Activated CD8-positive, alpha-beta T cell treated with anti-CD3 and anti-CD28 coated beads for 36 hours (primary cell): ENCODE measurements around the gene FAM13A. TPM values are rescaled to one million over a fixed set of nuclear protein-coding genes. Genes with fewer than 3 reads are reported as not detected.

Source experiments
- ATAC-seq: fragments of 200-7000 bp; cut with Tn5 transposase; one replicate; pipeline ENCODE4 v1.10.0; 2021; ENCODE audit warnings: mild to moderate bottlenecking, moderate library complexity
- CTCF ChIA-PET: fragments of 350-600 bp; sonication (Branson Sonifier 250); formaldehyde crosslinking; loops from one replicate; lab custom pipeline; 2021; ENCODE audit warnings: antibody characterized with exemption; lab: Charles Lee
- POLR2A ChIA-PET: fragments of 350-600 bp; sonication (Branson Sonifier 250); formaldehyde crosslinking; loops from one replicate; lab custom pipeline; 2021; ENCODE audit warnings: antibody characterized with exemption; lab: Charles Lee
- DNase-seq: peaks from one replicate; pipeline ENCODE4 v3.0.0-alpha.2; 2020
- H3K27ac Mint-ChIP-seq: one replicate; pipeline ENCODE4 v1.8.0; 2021; ENCODE audit warnings: mild to moderate bottlenecking, mixed read lengths
- H3K27me3 Mint-ChIP-seq: one replicate; pipeline ENCODE4 v1.8.0; 2021; ENCODE audit warnings: mixed read lengths
- H3K36me3 Mint-ChIP-seq: one replicate; pipeline ENCODE4 v1.8.0; 2021; ENCODE audit warnings: low read depth, mixed read lengths
- H3K4me1 Mint-ChIP-seq: one replicate; pipeline ENCODE4 v1.8.0; 2021; ENCODE audit warnings: low read depth, mixed read lengths
- H3K4me3 Mint-ChIP-seq: one replicate; pipeline ENCODE4 v1.8.0; 2021; ENCODE audit warnings: mild to moderate bottlenecking, moderate library complexity, mixed read lengths
- H3K9me3 Mint-ChIP-seq: one replicate; pipeline ENCODE4 v1.8.0; 2021; ENCODE audit warnings: mixed read lengths
- intact Hi-C: fragments of 100-400 bp; cut with micrococcal nuclease; formaldehyde crosslinking; loops from one replicate; pipeline ENCODE4 v1.10.0; 2022
- total RNA-seq, 2 experiments: library from RNA; stranded (reverse); gene quantifications; one replicate each; pipeline ENCODE4 v1.2.3, GENCODE V29; 2021
- TF ChIP-seq, protein P1 (sequence below): fragments of 200-600 bp; IDR thresholded peaks from one replicate; pipeline ENCODE4 v1.8.0; 2022; ENCODE audit warnings: antibody characterized with exemption, mild to moderate bottlenecking

Gene FAM13A
- total RNA-seq, 2 experiments from 2014 or later: 4.5 to 6.0 TPM

GRCh38 chr4:88865046-88865445 is 191.9 kb downstream of the FAM13A start:
- ChIA-PET CTCF (no interaction called here), POLR2A (no interaction called here)
- peaks cover 8% of the 10 kb centered on the region for H3K27me3 Mint-ChIP-seq
- ATAC-seq: no peak
- H3K4me3 Mint-ChIP-seq: no peak overlapping the region
- DNase-seq: no peak
- H3K36me3 Mint-ChIP-seq: no peaks in the 10 kb centered on the region
- TF ChIP-seq, protein P1, sequence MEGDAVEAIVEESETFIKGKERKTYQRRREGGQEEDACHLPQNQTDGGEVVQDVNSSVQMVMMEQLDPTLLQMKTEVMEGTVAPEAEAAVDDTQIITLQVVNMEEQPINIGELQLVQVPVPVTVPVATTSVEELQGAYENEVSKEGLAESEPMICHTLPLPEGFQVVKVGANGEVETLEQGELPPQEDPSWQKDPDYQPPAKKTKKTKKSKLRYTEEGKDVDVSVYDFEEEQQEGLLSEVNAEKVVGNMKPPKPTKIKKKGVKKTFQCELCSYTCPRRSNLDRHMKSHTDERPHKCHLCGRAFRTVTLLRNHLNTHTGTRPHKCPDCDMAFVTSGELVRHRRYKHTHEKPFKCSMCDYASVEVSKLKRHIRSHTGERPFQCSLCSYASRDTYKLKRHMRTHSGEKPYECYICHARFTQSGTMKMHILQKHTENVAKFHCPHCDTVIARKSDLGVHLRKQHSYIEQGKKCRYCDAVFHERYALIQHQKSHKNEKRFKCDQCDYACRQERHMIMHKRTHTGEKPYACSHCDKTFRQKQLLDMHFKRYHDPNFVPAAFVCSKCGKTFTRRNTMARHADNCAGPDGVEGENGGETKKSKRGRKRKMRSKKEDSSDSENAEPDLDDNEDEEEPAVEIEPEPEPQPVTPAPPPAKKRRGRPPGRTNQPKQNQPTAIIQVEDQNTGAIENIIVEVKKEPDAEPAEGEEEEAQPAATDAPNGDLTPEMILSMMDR: no peak
- no peaks in the 10 kb centered on the region for H3K4me1 Mint-ChIP-seq
- H3K27ac Mint-ChIP-seq: no peak overlapping the region
- intact Hi-C loops: no loop called here
- no peaks in the 10 kb centered on the region for H3K9me3 Mint-ChIP-seq

- Mint-ChIP-seq H3K9me3 (no peaks in the 10 kb centered on the region), H3K4me1 (no peaks in the 10 kb centered on the region), H3K4me3 (no peak overlapping the region), H3K27ac (no peak overlapping the region), H3K36me3 (no peaks in the 10 kb centered on the region), H3K27me3 (peaks cover 1% of the 10 kb centered on the region)
- intact Hi-C loops: no loop called here
- DNase-seq: no peak
- ATAC-seq: no peak
- TF ChIP-seq, protein P1: no peak
- POLR2A ChIA-PET: no interaction called here
- CTCF ChIA-PET: interaction anchor here (1.0 kb wide), 1 partner anchor 42 kb away, joined by 3 read pairs; no protein-coding TSS in a partner anchor
Observed at GRCh38 chr4:88860586-88860985, 196.4 kb downstream of the FAM13A start.

DNA sequence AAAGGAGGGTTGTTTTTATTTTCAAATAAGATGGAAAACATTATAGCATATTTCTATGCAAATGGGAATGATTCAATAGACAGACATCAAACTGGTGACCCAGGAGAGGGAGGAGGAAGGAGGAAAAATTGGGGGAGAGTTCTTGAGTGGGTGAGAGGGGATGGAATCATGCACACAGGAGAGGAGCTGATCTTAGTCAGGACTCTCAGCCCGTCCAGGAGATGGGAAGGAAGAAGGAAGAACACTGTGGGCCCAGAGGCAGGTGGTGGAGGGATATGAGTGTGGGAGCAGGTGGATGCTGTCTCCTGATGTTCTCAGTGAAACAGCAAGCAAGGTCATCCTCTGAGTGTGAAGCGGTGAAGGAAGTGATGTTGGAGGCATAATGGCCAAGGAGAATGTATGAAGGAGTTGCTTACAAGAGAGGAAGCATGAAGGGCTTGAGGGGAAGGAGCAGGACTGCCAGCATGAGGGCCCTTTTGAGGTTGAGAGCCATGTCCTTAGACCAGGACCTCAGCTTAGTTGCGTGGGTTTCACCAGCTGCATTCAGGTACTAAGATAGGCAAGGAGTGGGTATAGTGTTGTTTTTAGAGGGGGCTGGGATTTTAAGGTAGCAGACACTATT is 197.7 kb downstream of the FAM13A start:
- Mint-ChIP-seq H3K4me1 (no peaks in the 10 kb centered on the region), H3K9me3 (no peaks in the 10 kb centered on the region), H3K27me3 (peaks cover 1% of the 10 kb centered on the region), H3K36me3 (no peaks in the 10 kb centered on the region), H3K4me3 (no peak overlapping the region), H3K27ac (no peak overlapping the region)
- TF ChIP-seq, protein P1: no peak
- POLR2A ChIA-PET: interaction anchor here (0.7 kb wide), 1 partner anchor 35 kb away, joined by 3 read pairs; no protein-coding TSS in a partner anchor
- DNase-seq (no peak), ATAC-seq (no peak)
- intact Hi-C loops: no loop called here
- CTCF ChIA-PET: no interaction called here

GRCh38 chr4:88858752-88859151 is 198.2 kb downstream of the FAM13A start:
- DNase-seq (no peak), ATAC-seq (no peak)
- Mint-ChIP-seq H3K27me3 (peaks cover 1% of the 10 kb centered on the region), H3K4me3 (no peak overlapping the region), H3K9me3 (no peaks in the 10 kb centered on the region), H3K36me3 (no peaks in the 10 kb centered on the region), H3K4me1 (no peaks in the 10 kb centered on the region), H3K27ac (no peak overlapping the region)
- intact Hi-C loops: no loop called here
- TF ChIP-seq, protein P1: no peak
- ChIA-PET CTCF (no interaction called here), POLR2A (interaction anchor here (0.7 kb wide), 1 partner anchor 36 kb away, joined by 3 read pairs; no protein-coding TSS in a partner anchor)

GRCh38 chr4:88857588-88857987 is 199.4 kb downstream of the FAM13A start:
- Mint-ChIP-seq H3K4me3 (no peak overlapping the region), H3K27ac (no peak overlapping the region), H3K36me3 (no peaks in the 10 kb centered on the region), H3K4me1 (no peaks in the 10 kb centered on the region), H3K9me3 (no peaks in the 10 kb centered on the region), H3K27me3 (no peaks in the 10 kb centered on the region)
- CTCF ChIA-PET: no interaction called here
- POLR2A ChIA-PET: interaction anchor here (0.6 kb wide), 1 partner anchor 213 kb away, joined by 3 read pairs; no protein-coding TSS in a partner anchor
- ATAC-seq (no peak), DNase-seq (no peak)
- TF ChIP-seq, protein P1: no peak
- intact Hi-C loops: no loop called here
